Retinal pigment epithelial cell (primary cell): Measurements from ENCODE around the gene CREBL2.
"Not testable (repeated sequence)": the region's sequence is repeated elsewhere in the genome, so short reads cannot be mapped to it uniquely, and the experiment has no call there.

Source experiments
- DNase-seq: peaks from one replicate; pipeline ENCODE4 v3.0.0-alpha.2; 2010; ENCODE audit warnings: low read depth
- H3K4me3 ChIP-seq: 2 replicates; pipeline ENCODE4 v1.5.1; 2011; ENCODE audit warnings: mild to moderate bottlenecking, low read length, control low read depth, moderate library complexity
- CTCF ChIP-seq: conservative IDR thresholded peaks from 2 replicates; pipeline ENCODE4 v1.5.1; 2011; ENCODE audit warnings: low read depth, low read length, control low read depth, inconsistent platforms

Gene CREBL2

GRCh38 chr12:12577786-12578185, 33.9 kb upstream of the CREBL2 start:
- no peak for DNase-seq
- no peak for TF ChIP-seq CTCF
- no peak overlapping the region for H3K4me3 ChIP-seq

- H3K4me3 ChIP-seq, DNase-seq: not testable (repeated sequence)
These were observed 31.0 kb upstream of the CREBL2 start for GRCh38 chr12:12580716-12581115.

- H3K4me3 ChIP-seq, result no peak overlapping the region
- no peak for DNase-seq
- no peak for TF ChIP-seq CTCF
These were observed 29.3 kb upstream of the CREBL2 start for GRCh38 chr12:12582193-12582881.

- DNase-seq, result peak; percentile 70
- TF ChIP-seq CTCF, result no peak
- H3K4me3 ChIP-seq, result no peak overlapping the region
These were observed 28.8 kb upstream of the CREBL2 start for GRCh38 chr12:12582895-12583303.

GRCh38 chr12:12583510-12584178, 28.0 kb upstream of the CREBL2 start:
- no peak for DNase-seq
- no peak overlapping the region for H3K4me3 ChIP-seq
- no peak for TF ChIP-seq CTCF

- H3K4me3 ChIP-seq, result no peak overlapping the region
- no peak for TF ChIP-seq CTCF
- DNase-seq, result no peak
These were observed 26.4 kb upstream of the CREBL2 start for GRCh38 chr12:12585115-12585863.

GRCh38 chr12:12586879-12587675, 24.6 kb upstream of the CREBL2 start:
- DNase-seq, result no peak
- no peak for TF ChIP-seq CTCF
- no peak overlapping the region for H3K4me3 ChIP-seq
